GM13977 (cell line): ENCODE results near the gene SUMO3.

Experiments used
- DNase-seq: peaks from one replicate; pipeline ENCODE4 v3.0.0; 2012; ENCODE audit warnings: low spot score
- in situ Hi-C: fragments of 300-500 bp; cut with MboI; formaldehyde crosslinking; loops from one replicate; pipeline ENCODE4 v1.12.0; 2022; ENCODE audit warnings: low sequenced_read_pairs, low pct_unique_long_range_greater_than_20kb, mixed read lengths, inconsistent platforms; ENCODE audit not compliant: unreplicated experiment
- TF ChIP-seq, protein P1 (sequence below): IDR thresholded peaks from 2 replicates; pipeline ENCODE4 v1.5.1; 2012; ENCODE audit warnings: mild to moderate bottlenecking, control low read depth; ENCODE audit not compliant: insufficient read depth; ENCODE audit errors: extremely low read depth, missing control alignments

The SUMO3 gene

DNA sequence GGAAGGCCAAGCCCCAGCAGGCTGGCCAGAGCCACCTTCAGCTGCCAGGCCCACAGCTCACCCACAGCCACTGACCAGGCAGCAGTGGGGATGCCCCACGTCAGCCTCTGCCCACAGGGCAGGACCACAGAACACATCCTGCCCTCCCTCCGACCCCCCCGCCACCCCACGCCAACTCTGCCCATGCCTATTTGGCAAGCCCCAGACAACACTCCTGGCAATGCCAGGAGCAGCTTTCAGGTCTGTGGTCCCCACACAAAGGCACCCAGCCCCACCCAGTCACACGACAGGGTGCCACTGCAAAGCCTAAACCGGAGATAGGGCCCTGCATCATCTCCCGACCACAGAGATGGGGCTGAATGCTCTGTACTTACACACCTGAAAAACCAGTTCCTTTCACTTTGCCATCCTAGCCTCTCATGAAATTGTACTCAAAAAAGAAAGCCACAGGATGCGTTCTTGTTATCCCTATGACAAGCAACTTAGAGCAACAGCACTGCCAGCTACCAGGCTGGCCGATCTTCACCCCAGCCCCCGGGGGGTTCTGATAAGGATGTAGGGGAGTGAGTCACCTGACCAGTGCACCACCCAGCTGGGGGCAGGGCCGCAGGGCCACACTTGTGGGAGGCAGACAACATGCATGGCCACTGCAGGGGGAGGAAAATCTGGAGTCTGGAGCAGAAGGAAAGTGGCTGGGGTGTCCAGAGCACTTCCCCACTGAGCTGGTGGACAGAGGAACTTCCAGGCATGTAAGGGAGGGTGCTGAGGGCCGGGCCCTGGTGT is 52.4 kb downstream of the SUMO3 start:
- in situ Hi-C loops = no loop called here
- DNase-seq = peak; percentile 47
- TF ChIP-seq, protein P1, sequence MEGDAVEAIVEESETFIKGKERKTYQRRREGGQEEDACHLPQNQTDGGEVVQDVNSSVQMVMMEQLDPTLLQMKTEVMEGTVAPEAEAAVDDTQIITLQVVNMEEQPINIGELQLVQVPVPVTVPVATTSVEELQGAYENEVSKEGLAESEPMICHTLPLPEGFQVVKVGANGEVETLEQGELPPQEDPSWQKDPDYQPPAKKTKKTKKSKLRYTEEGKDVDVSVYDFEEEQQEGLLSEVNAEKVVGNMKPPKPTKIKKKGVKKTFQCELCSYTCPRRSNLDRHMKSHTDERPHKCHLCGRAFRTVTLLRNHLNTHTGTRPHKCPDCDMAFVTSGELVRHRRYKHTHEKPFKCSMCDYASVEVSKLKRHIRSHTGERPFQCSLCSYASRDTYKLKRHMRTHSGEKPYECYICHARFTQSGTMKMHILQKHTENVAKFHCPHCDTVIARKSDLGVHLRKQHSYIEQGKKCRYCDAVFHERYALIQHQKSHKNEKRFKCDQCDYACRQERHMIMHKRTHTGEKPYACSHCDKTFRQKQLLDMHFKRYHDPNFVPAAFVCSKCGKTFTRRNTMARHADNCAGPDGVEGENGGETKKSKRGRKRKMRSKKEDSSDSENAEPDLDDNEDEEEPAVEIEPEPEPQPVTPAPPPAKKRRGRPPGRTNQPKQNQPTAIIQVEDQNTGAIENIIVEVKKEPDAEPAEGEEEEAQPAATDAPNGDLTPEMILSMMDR = no peak

DNA sequence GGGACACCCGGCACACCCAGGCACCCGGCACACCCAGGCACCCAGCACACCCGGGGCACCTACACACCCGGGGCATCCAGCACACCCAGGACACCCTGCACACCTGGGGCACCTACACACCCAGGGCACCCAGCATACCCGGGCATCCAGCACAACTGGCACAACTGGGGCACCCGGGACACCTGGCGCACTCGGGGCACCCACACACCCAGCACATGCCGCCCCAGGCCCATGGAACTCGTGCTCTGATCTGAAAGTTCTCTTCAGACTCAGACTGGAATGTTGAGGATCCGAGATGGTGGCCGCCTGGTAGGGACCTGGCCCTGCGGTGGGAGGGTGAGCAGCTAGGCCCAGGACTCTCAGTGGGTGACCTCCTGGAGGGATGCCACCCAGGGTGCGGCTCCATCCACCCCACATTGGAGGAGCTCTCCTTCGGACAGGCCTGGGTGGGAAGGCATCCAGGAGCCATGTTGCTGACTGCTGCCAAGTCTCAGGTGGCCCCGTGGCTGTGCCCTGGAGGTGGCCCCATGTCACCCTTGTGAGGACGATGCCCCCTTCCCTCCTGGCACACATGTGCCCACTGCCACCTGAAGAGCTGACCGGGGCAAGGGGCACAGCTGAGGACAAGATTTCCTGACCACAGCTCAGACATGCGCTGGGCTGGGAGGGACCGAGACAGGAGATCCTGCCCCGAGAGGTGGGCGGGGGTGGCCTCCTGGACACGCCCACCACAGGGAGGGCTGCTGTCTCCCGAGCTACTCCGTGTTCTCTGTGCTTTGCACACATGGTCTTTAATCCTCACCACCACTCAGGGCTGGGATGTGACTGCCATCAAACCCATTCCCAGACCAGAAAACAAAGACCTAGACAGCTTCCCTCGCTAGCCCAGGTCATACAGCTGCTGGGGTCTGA is 53.3 kb downstream of the SUMO3 start:
- in situ Hi-C loops = no loop called here
- TF ChIP-seq, protein P1 = no peak
- DNase-seq = no peak

DNA sequence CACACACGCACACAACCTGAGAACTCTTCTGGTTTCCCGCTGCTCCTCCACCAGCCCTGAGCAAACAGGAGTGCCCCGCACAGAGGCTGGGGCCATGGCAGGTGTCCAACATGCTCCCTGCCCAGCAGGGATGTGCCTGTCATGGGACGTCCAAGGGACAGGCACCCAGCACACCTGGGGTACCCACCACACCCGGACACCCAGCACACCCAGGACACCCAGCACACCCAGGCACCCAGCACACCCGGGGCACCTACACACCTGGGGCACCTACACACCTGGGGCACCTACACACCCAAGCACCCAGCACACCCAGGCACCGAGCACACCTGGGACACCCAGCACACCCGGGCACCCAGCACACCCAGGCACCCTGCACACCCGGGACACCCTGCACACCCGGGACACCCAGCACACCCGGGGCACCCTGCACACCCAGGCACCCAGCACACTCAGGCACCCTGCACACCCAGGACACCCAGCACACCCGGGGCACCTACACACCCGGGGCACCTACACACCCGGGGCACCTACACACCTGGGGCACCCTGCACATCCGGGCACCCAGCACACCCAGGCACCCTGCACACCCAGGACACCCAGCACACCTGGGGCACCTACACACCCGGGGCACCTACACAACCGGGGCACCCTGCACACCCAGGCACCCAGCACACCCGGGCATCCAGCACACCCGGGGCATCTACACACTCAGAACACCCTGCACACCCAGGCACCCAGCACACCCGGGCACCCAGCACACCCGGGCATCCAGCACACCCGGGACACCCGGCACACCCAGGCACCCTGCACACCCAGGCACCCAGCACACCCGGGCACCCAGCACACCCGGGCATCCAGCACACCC is 54.2 kb downstream of the SUMO3 start:
- TF ChIP-seq, protein P1 = no peak
- in situ Hi-C loops = no loop called here
- no peak for DNase-seq

GRCh38 chr21:44763050-44763378 is 54.8 kb downstream of the SUMO3 start:
- TF ChIP-seq, protein P1 = no peak
- no peak for DNase-seq
- in situ Hi-C loops = no loop called here

- TF ChIP-seq, protein P1 = no peak
- in situ Hi-C loops = no loop called here
- DNase-seq = no peak
These were observed 55.4 kb downstream of the SUMO3 start for GRCh38 chr21:44762221-44763049.
